GM19099 (cell line): ENCODE data around the gene MAP3K4.

Source experiments
- POLR2A ChIP-seq: IDR thresholded peaks from 3 replicates; pipeline ENCODE4 v1.6.1; 2011; ENCODE audit warnings: low read depth; ENCODE audit not compliant: insufficient read length; ENCODE audit errors: extremely low read depth

The MAP3K4 gene

DNA sequence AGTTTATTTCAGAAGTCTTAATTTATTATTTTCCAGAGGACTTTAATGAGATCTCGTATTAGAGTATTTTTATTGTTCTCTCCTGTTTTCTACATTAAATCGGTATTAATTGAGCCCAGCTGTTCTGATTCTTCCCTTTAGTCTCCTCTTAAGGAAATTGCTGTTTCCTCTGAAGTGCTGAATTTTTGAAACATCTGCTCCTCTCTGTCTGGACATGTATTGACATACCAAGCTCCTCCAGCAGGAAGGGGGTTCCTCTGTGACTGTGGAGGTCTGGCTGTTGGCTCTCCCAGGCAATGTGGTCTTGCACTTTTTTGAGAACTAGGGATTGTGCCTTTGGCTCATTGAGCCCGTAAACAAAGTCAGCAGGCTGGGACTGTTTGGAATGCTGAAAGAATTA is 74.9 kb downstream of the MAP3K4 start:
- no peak for TF ChIP-seq POLR2A

DNA sequence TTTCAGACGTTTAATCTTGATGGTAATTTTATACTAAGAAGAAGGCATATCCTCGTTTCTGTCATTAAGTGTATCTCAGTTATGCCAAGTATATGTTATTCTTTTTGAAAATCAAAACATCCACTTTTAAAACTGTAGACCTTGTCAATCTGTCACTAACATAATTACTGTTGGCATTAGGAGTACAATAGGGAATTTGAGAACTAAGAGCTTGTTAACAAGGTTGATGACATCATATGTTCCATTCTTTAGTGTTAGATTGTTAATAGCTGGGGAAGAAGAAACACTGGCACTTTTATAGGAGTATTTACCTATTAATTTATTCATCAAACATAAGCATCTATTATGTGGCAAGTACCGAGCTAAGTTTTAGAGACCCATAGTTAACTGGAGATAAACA is 76.2 kb downstream of the MAP3K4 start:
- no peak for TF ChIP-seq POLR2A

DNA sequence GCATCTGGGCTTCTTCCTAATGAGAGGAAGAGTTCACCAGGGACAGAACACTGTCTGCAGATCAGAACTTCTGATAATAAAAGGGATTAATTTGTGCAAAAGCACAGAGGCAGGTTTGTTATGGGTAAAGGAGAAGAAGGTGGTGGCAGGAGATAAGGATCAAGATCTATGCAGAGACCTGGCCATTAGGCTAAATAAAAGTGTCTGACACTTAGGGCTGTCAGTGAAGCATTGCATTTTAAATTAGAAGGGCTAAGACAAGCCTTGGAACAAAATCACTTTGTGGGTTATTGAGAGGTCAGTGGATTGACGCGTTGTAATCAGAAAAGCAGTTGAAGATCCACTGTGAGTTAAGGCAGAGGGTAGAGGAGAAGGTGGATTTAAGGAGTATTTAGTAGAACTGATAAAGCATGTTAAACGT is 76.8 kb downstream of the MAP3K4 start:
- no peak for TF ChIP-seq POLR2A

DNA sequence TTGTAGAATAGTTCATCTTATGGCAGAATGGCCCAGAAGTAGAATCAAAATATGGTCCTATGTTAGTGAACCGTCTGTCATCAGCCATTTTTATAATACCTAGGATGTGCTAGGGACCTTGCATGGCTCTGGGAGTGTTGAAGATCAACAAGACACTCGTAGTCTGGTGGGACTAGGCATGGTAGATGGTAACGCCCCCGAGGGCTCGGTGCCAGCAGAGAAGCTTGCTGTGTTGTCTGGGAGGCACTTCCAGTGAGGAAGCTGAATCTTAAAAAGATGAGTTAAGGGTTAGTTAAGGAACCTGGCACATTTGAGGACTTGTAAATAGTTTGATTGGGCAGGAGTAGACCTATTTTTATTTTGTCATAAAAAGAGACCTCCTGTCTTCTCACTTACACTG is 82.4 kb downstream of the MAP3K4 start:
- no peak for TF ChIP-seq POLR2A

DNA sequence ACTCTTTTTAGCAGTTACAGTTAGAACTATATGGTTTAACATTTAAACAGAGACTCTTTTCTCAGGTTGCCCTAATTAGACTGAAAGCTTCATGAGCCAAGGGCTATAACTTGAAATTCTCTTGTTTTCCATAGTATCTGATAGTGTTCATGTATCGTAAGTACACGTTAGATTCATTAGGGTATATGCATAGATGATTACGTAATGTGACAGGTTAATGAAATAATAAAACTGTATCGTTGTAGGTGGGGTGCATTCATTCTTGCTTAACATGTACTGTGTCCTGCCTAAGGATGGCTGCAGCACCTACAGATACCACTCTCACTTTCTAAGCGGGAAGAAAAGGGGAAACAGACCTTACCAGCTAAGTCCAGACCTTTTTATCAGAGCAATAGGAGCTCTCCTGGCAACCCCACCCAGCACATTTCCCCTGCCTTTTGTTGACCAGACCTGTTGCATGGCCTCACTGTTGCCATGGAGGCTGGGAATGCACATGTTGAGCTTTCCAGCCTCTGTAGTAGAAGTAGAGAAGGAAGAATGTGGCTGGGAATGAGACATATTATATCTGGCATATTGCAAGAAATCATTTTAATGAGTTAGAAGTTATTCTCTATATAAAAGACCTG is 83.0 kb downstream of the MAP3K4 start:
- TF ChIP-seq POLR2A, result no peak

DNA sequence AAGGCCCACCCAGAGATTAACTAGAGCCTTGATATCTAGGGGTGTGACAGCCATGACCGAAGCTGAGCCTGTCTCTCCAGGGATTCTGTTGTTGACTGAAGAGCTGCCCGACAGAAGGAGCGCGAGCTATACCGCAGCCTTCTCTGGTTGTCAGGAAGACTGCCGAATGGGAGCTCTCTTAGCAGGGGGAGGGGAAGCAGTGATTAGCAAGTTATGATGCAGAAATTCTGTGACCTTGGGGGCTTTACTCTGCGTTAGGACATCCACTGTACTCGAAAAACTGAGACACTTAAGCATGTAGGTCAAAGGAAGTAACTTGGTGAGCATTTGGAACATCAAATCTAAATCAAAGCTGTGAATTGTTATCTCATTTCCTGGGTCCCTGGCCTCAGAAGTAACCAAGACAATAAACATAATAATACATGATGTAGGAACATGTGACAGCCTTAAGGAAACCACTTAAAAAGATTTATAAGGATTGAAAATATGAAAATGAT is 84.7 kb downstream of the MAP3K4 start:
- no peak for TF ChIP-seq POLR2A

DNA sequence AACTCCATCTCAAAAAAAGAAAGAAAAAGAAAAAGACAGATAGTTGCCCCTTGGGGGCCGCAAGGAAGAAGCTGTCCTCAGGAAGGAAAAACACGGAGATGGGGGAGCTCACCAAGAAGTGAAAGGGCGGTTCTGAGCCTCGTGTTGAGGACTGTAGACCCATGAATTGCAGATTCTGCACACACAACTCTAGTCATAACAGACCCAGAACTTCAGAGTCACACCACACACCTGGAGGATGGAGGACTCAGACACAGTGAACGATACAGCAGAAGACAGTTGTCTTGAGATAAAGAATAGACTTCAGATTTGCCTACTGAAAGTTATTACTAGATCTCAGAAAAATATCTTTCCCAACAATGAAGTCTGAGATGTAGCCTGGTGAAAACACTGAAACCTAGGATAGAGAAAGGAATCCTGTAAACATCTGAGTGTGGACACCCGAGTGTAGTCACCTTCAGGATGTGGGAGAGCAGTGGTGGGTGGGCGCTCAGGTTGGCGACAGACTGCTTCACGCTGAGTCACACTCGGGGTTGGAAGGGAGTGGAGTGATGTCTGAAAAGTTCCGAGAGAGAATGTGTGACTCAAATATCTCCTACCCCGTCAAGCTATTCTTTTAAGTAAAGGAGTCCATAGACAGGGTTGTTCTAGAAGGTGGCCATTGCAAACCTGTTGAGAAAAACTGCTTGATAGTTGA is 88.1 kb downstream of the MAP3K4 start:
- TF ChIP-seq POLR2A, result no peak

DNA sequence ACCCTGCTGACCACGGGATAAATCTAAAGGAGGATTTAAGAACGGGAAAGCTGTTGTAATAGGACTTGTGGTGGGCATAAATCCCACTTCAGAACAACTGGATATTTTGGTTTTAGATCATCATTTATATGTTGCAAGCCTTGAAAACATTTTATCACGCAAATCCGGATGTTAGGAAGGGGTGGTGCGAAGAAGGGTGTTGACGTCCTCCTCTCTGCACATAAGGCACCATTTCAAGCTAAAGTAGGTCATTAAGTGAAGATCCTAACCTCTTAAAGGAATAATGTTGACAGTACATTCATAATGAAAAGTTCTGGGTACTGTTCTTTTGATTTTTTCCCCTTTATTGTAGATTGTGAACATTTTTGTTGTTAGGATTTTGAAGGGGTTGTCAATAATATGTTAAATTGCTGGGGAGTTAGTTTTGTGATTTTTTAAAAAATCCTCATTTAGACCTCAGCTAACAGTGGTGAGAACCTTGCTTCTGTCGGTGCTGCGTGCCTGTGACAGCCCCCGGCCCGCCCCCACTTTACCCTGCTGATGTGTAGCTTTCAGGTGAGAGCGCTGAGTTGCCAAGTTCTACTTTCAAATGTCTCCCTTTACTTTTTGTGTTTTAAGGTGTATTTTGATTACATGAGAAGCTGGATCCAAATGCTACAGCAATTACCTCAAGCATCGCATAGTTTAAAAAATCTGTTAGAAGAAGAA is 88.8 kb downstream of the MAP3K4 start:
- no peak for TF ChIP-seq POLR2A

DNA sequence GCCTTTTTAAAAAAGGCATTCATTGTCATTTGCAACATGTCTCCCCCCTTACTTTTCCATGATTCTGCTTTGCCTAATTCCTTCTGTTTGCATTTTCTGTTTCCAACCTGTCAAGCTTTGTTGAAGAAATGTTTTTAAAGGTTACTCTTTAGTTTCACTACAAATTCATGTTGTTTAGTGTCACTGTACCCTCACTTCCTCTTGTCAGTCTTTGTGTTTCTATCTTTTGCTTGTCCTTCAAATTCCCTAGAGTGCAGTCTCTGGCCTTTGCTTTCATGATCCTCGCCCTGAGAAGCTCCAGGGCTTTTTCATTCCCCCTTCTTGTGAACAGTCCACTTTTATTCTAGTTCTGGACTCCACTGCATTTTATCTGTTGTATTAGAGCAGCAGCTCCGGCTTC is 90.6 kb downstream of the MAP3K4 start:
- TF ChIP-seq POLR2A, result no peak

DNA sequence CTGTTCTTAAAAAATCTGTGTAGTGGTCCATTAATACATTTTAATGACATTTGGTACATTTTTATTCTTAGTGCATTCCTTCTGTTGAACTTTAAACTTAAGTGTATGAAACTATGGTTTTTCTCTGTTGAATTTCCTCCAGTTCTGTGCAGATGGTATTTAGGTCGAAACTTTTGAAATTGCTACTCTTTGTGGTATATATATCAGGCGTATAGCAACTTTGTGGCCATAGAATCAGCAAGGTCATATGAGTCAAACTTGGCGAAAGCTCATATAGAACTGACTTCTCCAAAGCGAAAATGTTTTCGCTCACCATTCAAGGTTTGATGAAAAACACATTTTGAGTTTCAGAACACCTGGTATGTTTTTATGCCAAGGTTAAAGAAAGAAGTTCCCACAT is 93.7 kb downstream of the MAP3K4 start:
- no peak for TF ChIP-seq POLR2A

DNA sequence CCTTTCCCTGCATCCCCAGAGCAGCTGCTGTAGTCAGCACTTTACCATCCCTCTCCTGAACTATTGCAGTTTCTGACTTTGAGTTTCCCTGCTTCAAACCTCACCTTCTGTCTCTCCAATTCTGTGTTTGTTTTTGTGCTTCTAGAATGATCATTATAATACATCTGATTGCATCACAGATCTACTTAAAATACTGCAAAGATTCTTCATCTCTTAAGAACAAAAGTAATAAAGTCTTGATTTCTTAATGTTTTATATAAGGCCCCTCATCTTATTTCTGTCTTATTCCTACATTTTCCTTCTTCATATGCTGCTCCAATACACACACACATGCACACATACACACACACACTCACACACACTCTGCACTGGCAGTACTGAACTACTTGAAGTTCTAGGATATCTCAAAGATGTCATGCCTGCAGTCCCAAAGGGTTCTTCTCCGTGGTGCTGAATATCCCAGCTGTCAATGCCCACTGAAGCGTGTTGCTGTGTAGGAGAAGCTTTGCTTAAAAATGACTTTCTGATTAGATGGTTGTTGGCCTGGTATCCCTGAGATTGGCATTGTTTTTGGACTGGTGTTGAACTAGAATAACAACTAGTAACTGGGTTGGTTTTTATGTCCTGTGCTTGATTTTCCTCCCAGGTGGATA is 97.2 kb downstream of the MAP3K4 start:
- no peak for TF ChIP-seq POLR2A

DNA sequence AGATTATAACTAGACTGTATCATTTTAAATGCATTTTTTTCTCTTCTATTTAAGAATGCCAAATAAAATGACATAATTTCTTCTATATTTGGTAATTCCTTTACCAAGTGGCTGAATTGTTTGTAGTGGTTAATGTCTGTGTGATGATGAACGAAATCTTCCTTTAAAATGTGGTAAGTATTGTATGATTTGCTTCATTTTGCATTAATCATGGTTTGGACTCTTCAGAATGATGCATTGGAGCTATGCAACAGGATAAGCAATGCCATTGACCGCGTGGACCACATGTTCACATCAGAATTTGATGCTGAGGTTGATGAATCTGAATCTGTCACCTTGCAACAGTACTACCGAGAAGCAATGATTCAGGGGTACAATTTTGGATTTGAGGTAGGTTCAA is 99.6 kb downstream of the MAP3K4 start:
- no peak for TF ChIP-seq POLR2A

DNA sequence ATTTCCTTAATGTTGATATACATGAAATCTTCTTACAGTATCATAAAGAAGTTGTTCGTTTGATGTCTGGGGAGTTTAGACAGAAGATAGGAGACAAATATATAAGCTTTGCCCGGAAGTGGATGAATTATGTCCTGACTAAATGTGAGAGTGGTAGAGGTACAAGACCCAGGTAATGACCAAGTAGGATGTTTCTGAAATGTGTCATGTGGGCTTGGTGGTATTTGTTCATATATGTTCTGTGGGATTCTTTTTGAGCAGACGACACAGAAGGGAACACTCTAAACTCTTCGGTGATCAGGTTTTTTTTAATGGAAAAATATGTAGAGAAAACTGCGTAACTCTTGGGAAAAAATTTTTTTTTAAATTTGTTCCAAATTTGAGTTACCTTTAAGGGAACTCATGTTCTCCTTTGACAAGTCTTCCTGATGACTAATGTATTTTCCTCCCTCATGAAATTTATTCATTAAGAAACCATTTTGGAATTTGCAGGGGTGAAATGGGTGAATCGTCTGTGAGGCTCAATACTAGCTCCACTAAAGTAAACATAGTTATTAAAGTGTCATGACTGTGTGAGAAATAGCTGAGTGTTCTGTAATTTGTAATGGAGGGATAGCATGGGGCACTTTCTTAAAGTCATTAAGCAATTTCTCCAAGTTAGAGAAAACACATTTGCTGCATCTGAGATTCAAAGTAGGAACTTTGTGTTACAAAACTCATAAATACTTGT is 100.6 kb downstream of the MAP3K4 start:
- TF ChIP-seq POLR2A, result no peak

DNA sequence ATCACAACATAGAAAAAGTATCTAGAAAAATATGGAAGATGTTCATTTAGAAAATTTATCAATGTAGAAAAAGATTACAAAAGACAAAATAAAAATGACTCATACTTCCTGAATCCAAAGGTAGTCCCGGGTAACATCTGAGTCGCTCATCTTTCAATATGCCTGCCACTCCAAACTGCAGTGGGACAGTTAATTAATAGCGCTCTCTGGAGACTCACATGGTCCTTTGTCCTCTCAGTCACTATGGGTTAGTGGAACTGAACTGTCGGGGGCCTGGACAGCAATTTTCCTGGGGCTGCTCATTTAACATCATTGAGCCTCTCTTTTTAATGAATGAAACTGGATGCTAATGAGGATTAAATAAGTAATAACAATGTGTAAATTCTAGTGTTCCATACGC is 103.4 kb downstream of the MAP3K4 start:
- no peak for TF ChIP-seq POLR2A

DNA sequence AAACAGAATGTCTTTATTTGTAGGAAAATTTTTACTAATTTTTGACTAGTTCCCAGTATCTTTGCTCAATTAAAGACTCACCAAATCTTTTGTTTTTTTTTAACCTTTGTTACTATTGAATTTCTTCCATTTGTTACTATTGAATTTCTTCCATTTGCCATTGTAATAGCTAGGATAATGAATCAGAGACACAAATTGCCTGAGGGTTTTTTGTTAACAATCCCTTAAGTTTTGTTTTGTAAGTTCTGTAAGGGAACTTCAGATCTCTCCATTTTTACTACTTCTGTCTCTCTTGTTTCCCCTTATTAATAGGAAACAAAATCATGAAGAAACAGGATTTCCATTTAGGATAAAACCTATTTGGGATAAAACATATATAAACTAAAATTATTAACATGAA is 104.3 kb downstream of the MAP3K4 start:
- no peak for TF ChIP-seq POLR2A
